SK-N-SH treated with all-trans-retinoic acid at 6 μM for 48 hours (cell line): Measurements from ENCODE around the gene EEA1.

Experiments
- ATAC-seq: fragments of 200-7000 bp; cut with Tn5 transposase; 3 replicates; pipeline ENCODE4 v1.9.1; 2020; ENCODE audit warnings: mild to moderate bottlenecking, moderate library complexity
- CSDC2 ChIP-seq: fragments of 250-450 bp; sonication (Bioruptor Pico); IDR thresholded peaks from 2 replicates; pipeline ENCODE4 v1.5.0; 2020; ENCODE audit warnings: mild to moderate bottlenecking, moderate library complexity
- CSRNP3 ChIP-seq: fragments of 250-450 bp; sonication (Bioruptor Pico); IDR thresholded peaks from 2 replicates; pipeline ENCODE4 v1.5.1; 2021; ENCODE audit warnings: mild to moderate bottlenecking, moderate library complexity
- ESRRG ChIP-seq: fragments of 250-450 bp; sonication (Bioruptor Pico); IDR thresholded peaks from 2 replicates; pipeline ENCODE4 v1.6.1; 2021; ENCODE audit warnings: mild to moderate bottlenecking
- ISL1 ChIP-seq: fragments of 250-450 bp; sonication (Bioruptor Pico); IDR thresholded peaks from 2 replicates; pipeline ENCODE4 v2.1.2; 2022; ENCODE audit warnings: mild to moderate bottlenecking, moderate library complexity
- PATZ1 ChIP-seq: fragments of 250-450 bp; sonication (Bioruptor Pico); IDR thresholded peaks from 2 replicates; pipeline ENCODE4 v1.8.0; 2020; ENCODE audit warnings: mild to moderate bottlenecking, moderate library complexity, borderline replicate concordance
- POU6F1 ChIP-seq: fragments of 250-450 bp; sonication (Bioruptor Pico); IDR thresholded peaks from 2 replicates; pipeline ENCODE4 v1.8.0; 2021; ENCODE audit warnings: low read depth, mild to moderate bottlenecking, moderate library complexity, borderline replicate concordance
- PPARA ChIP-seq: fragments of 250-450 bp; sonication (Bioruptor Pico); IDR thresholded peaks from 2 replicates; pipeline ENCODE4 v1.5.0; 2020; ENCODE audit warnings: mild to moderate bottlenecking, borderline replicate concordance
- RARB ChIP-seq: fragments of 250-450 bp; sonication (Bioruptor Pico); IDR thresholded peaks from 2 replicates; pipeline ENCODE4 v1.8.0; 2021; ENCODE audit warnings: mild to moderate bottlenecking, moderate library complexity
- SNAI2 ChIP-seq: fragments of 250-450 bp; sonication (Bioruptor Pico); IDR thresholded peaks from 2 replicates; pipeline ENCODE4 v1.5.0; 2020; ENCODE audit warnings: mild to moderate bottlenecking, moderate library complexity
- TSHZ2 ChIP-seq: fragments of 250-450 bp; sonication (Bioruptor Pico); IDR thresholded peaks from 2 replicates; pipeline ENCODE4 v1.5.0; 2020; ENCODE audit warnings: mild to moderate bottlenecking, moderate library complexity
- ZC3H10 ChIP-seq: fragments of 250-450 bp; sonication (Bioruptor Pico); IDR thresholded peaks from 2 replicates; pipeline ENCODE4 v1.5.1; 2021; ENCODE audit warnings: mild to moderate bottlenecking, moderate library complexity
- ZFP3 ChIP-seq: fragments of 250-450 bp; sonication (Bioruptor Pico); IDR thresholded peaks from 2 replicates; pipeline ENCODE4 v1.5.0; 2020; ENCODE audit warnings: mild to moderate bottlenecking, moderate library complexity
- ZNF565 ChIP-seq: fragments of 450-650 bp; formaldehyde crosslinking; conservative IDR thresholded peaks from 2 replicates; pipeline ENCODE4 v1.5.0; 2020; ENCODE audit warnings: low read depth, mild to moderate bottlenecking, moderate library complexity
- ZNF70 ChIP-seq: fragments of 450-650 bp; formaldehyde crosslinking; IDR thresholded peaks from 2 replicates; pipeline ENCODE4 v1.5.0; 2020; ENCODE audit warnings: mild to moderate bottlenecking, moderate library complexity
- ZNF8 ChIP-seq: fragments of 450-650 bp; formaldehyde crosslinking; IDR thresholded peaks from 2 replicates; pipeline ENCODE4 v1.5.0; 2020; ENCODE audit warnings: mild to moderate bottlenecking, moderate library complexity

Gene EEA1

GRCh38 chr12:92745856-92746550 lies 183.1 kb downstream of the EEA1 start (continued):
- TF ChIP-seq PATZ1 (CRISPR knock-in tag) (no peak), ZNF565 (CRISPR knock-in tag) (no peak), CSDC2 (CRISPR knock-in tag) (no peak), ZC3H10 (CRISPR knock-in tag) (no peak), ESRRG (CRISPR knock-in tag) (no peak), ISL1 (CRISPR knock-in tag) (no peak), POU6F1 (CRISPR knock-in tag) (no peak), ZNF70 (no peak)

- no peak for ATAC-seq
- TF ChIP-seq CSRNP3 (CRISPR knock-in tag) (no peak), ZNF8 (no peak), ZFP3 (CRISPR knock-in tag) (no peak), ZNF565 (CRISPR knock-in tag) (no peak), PPARA (no peak), TSHZ2 (CRISPR knock-in tag) (no peak)
These were observed 186.1 kb downstream of the EEA1 start for GRCh38 chr12:92743026-92743425.

GRCh38 chr12:92740411-92740810 lies 188.7 kb downstream of the EEA1 start:
- TF ChIP-seq RARB (CRISPR knock-in tag) = no peak
- TF ChIP-seq ZFP3 (CRISPR knock-in tag) = no peak
- no peak for ATAC-seq

GRCh38 chr12:92739113-92739512 lies 190.0 kb downstream of the EEA1 start:
- ATAC-seq = peak; percentile 41; the same call in 2 of the 3 replicates
- TF ChIP-seq ZNF8 (no peak), SNAI2 (CRISPR knock-in tag) (no peak), TSHZ2 (CRISPR knock-in tag) (no peak), ZC3H10 (CRISPR knock-in tag) (no peak)
- TF ChIP-seq, all 23 proteins: peak for 0
